Activated CD4-positive, alpha-beta memory T cell treated with anti-CD3 and anti-CD28 coated beads, Interleukin-2, amount 10 ng/mL, durations not matched to agents 7 days and 5 days (primary cell): Measurements from ENCODE around the gene PGLYRP2. TPM values are rescaled to one million over a fixed set of nuclear protein-coding genes. Genes with fewer than 3 reads are reported as not detected.

Experiments used
- CTCF ChIA-PET: fragments of 350-600 bp; sonication (Branson Sonifier 250); formaldehyde crosslinking; loops from one replicate; lab custom pipeline; 2021; ENCODE audit warnings: antibody characterized with exemption, inconsistent platforms; lab: Charles Lee
- POLR2A ChIA-PET: fragments of 350-600 bp; sonication (Branson Sonifier 250); formaldehyde crosslinking; loops from one replicate; lab custom pipeline; 2021; ENCODE audit warnings: antibody characterized with exemption; lab: Charles Lee
- DNase-seq: peaks from one replicate; pipeline ENCODE4 v3.0.0-alpha.2; 2020
- H3K27ac Mint-ChIP-seq: one replicate; pipeline ENCODE4 v1.8.0; 2021; ENCODE audit warnings: mild to moderate bottlenecking, mixed read lengths
- H3K27me3 Mint-ChIP-seq: one replicate; pipeline ENCODE4 v1.8.0; 2021; ENCODE audit warnings: mixed read lengths
- H3K36me3 Mint-ChIP-seq: one replicate; pipeline ENCODE4 v1.8.0; 2021; ENCODE audit warnings: low read depth, mixed read lengths
- H3K4me1 Mint-ChIP-seq: one replicate; pipeline ENCODE4 v1.8.0; 2021; ENCODE audit warnings: mixed read lengths
- H3K4me3 Mint-ChIP-seq: one replicate; pipeline ENCODE4 v1.8.0; 2021; ENCODE audit warnings: mild to moderate bottlenecking, mixed read lengths
- H3K9me3 Mint-ChIP-seq: one replicate; pipeline ENCODE4 v1.8.0; 2021; ENCODE audit warnings: mixed read lengths
- total RNA-seq, 2 experiments: library from RNA; stranded (reverse); gene quantifications; one replicate each; pipeline ENCODE4 v1.2.3, GENCODE V29; 2021

PGLYRP2 gene
- total RNA-seq, 2 experiments from 2014 or later = 0.08 to 0.10 TPM

DNA sequence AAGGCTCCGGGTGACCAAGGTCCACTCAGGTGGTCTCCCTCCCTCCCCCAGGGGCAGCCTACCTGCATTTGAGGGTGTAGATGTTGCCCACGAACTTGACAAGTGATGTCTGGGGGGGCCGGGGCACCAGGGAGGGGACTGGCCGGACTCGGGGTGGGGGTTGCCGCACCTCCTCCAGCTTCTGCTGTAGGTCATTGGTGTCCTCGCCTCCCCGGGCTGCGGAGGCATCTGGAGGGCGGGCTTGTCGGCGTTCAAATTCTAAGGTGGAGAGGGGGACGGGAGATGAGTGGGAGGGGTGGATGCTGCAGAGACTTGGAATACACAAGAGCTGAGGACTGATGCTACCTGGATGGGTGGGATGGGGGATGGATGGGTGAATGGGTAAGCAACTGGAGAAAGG lies 55.2 kb downstream of the PGLYRP2 start:
- Mint-ChIP-seq H3K4me1 (peaks cover 18% of the 10 kb centered on the region), H3K9me3 (peaks cover 3% of the 10 kb centered on the region), H3K36me3 (peaks cover 55% of the 10 kb centered on the region), H3K4me3 (no peak overlapping the region), H3K27me3 (no peaks in the 10 kb centered on the region), H3K27ac (no peak overlapping the region)
- ChIA-PET CTCF (no interaction called here), POLR2A (no interaction called here)
- DNase-seq = no peak

GRCh38 chr19:15423130-15423529 lies 56.2 kb downstream of the PGLYRP2 start:
- Mint-ChIP-seq H3K4me3 (no peak overlapping the region), H3K27ac (no peak overlapping the region), H3K9me3 (peaks cover 3% of the 10 kb centered on the region), H3K4me1 (peaks cover 19% of the 10 kb centered on the region), H3K27me3 (no peaks in the 10 kb centered on the region), H3K36me3 (peaks cover 51% of the 10 kb centered on the region)
- ChIA-PET POLR2A (no interaction called here), CTCF (interaction anchor here (0.7 kb wide), 1 partner anchor 36 kb away, joined by 6 read pairs; no protein-coding TSS in a partner anchor)
- DNase-seq = no peak

DNA sequence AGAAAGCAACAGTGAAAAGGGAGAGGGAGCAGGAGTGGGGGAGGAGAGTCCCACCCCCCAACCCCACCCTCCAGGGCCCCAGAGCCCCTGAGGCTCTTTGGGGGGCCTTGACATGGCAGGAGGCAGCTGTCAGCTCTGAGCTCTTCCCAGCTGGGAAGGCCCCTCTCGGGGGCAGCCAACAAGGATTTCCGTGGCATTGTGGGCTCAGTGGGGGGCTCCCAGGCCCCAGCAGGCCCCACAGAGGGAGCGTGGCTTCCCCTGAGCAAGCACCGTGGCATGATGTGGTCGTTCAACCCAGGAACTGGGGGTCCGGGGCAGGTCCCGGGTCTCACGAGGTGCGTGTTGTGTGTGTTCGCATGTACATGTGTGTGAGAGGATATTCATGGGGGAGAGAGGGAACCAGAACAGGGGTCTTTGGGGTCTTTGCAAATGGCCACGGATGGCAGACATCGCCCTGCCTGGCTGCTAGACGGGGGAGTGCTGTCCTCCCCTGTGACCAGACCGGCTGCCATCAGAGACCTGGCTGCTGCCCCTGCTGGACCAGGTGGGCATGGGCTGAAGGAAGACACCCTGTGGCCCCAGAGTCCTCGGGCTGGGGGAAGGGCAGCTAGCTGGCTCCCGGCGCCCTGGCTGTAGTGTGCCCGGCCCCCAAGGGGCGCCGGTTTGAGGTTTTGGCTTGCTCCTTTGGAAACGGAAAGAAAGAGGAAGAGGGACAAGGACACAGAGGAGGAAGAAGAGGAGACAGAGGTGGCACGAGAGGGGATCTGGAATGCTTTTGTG lies 56.8 kb downstream of the PGLYRP2 start:
- H3K36me3 Mint-ChIP-seq = peaks cover 48% of the 10 kb centered on the region
- H3K4me3 Mint-ChIP-seq = no peak overlapping the region
- no peak overlapping the region for H3K27ac Mint-ChIP-seq

DNA sequence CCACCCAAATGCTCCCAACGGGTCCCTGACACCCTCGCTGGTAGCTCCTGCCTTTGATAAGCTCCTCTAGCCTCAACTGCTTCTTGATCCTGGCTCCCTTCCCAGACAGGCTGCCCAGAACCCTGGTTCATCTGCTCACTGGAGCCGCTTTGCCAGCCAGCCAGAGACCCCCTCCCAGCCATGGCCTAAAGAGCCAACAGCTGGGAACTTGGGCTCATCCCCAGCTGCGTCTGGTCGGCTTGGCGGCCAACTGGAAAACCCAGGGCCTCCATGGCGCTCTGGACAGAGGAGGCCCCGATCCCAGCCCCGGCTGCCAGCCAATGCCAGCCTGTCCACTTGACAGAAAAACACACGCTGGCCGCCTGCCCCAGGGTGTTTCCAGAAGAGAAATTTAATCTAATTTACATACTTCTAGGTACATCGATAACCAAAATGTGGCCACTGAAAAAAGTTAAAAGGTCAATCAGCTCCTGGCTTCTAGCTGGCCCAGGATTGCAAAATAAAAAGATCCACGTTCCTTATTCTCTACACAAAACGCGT lies 57.5 kb downstream of the PGLYRP2 start:
- Mint-ChIP-seq H3K36me3 (peaks cover 45% of the 10 kb centered on the region), H3K9me3 (peaks cover 3% of the 10 kb centered on the region), H3K27me3 (no peaks in the 10 kb centered on the region), H3K27ac (no peak overlapping the region), H3K4me3 (no peak overlapping the region), H3K4me1 (peaks cover 33% of the 10 kb centered on the region)
- CTCF ChIA-PET = interaction anchor here (0.9 to 7.0 kb wide), 4 partner anchors 8 to 131 kb away, joined by 3 to 242 read pairs (median 26); partner anchors contain the start of gene AKAP8
- no peak for DNase-seq
- POLR2A ChIA-PET = interaction anchor here (1.5 to 6.9 kb wide), 6 partner anchors 8 to 131 kb away, joined by 3 to 108 read pairs (median 58); partner anchors contain the start of gene AKAP8

More for the DNA sequence above, 56.8 kb downstream of the PGLYRP2 start:
- peaks cover 3% of the 10 kb centered on the region for H3K9me3 Mint-ChIP-seq
- no peaks in the 10 kb centered on the region for H3K27me3 Mint-ChIP-seq
- H3K4me1 Mint-ChIP-seq = peaks cover 26% of the 10 kb centered on the region
- ChIA-PET CTCF (interaction anchor here (1.4 to 7.0 kb wide), 2 partner anchors 8 to 130 kb away, joined by 4 to 242 read pairs; no protein-coding TSS in a partner anchor), POLR2A (interaction anchor here (1.5 to 6.9 kb wide), 5 partner anchors 11 to 130 kb away, joined by 3 to 108 read pairs (median 67); partner anchors contain the start of gene AKAP8)
- no peak for DNase-seq

DNA sequence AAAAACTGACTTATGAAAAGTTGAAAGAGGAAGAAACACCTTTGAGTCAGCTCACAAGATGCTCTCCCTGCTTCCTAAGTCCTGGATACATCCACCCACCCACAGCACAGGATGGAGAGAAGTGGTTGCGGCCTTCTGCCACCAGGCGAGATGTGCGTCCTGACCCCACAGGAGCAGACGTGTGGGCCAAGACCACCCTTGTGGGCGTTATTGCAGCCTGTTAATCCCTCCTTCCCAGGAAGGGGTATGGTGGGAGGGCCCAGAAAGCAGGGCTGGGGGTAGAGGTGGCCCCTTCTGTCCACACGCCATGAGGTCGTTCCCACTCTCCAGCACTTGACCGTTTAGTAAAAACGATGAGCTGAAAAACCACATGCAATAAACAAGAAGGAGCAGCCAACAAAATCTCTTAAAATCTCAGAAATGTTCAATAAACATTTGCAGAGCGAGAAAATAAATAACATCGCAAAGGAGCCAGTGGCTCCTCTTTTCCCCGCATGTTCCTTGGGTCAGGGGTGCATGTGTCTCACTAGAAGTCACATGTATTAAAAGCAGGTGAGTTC lies 58.1 kb downstream of the PGLYRP2 start:
- Mint-ChIP-seq H3K9me3 (peaks cover 3% of the 10 kb centered on the region), H3K4me3 (no peak overlapping the region), H3K36me3 (peaks cover 45% of the 10 kb centered on the region), H3K27me3 (no peaks in the 10 kb centered on the region), H3K4me1 (peaks cover 35% of the 10 kb centered on the region), H3K27ac (no peak overlapping the region)
- CTCF ChIA-PET = interaction anchor here (0.7 to 7.0 kb wide), 6 partner anchors 9 to 132 kb away, joined by 3 to 242 read pairs (median 10); partner anchors contain the start of gene AKAP8
- POLR2A ChIA-PET = interaction anchor here (1.5 to 6.9 kb wide), 8 partner anchors 9 to 131 kb away, joined by 3 to 108 read pairs (median 34); partner anchors contain the start of genes AKAP8 and WIZ
- DNase-seq = no peak

- peaks cover 40% of the 10 kb centered on the region for H3K36me3 Mint-ChIP-seq
- H3K27me3 Mint-ChIP-seq = no peaks in the 10 kb centered on the region
- POLR2A ChIA-PET = interaction anchor here (0.5 to 6.9 kb wide), 31 partner anchors 10 to 417 kb away, joined by 3 to 108 read pairs (median 5); partner anchors contain the start of genes AKAP8, BRD4, RASAL3 and WIZ
- no peak for DNase-seq
- peak overlapping the region; percentile 37 for H3K27ac Mint-ChIP-seq
- peaks cover 40% of the 10 kb centered on the region for H3K4me1 Mint-ChIP-seq
- H3K4me3 Mint-ChIP-seq = peak overlapping the region; percentile 97
- H3K9me3 Mint-ChIP-seq = peaks cover 3% of the 10 kb centered on the region
- CTCF ChIA-PET = interaction anchor here (0.5 to 7.0 kb wide), 37 partner anchors 11 to 903 kb away, joined by 3 to 242 read pairs (median 4); partner anchors contain the start of genes AKAP8, BRD4, PGLYRP2 and RASAL3
Observed at GRCh38 chr19:15419413-15420025, 59.8 kb downstream of the PGLYRP2 start.

Other genes starting within 250 kb of the PGLYRP2 start
- gene EPHX3, start 247.1 kb downstream of the PGLYRP2 start, total RNA-seq = under 1 TPM in 1 of 2 experiments, not detected in 1; 0.20 TPM
- 100 to 1,000 TPM; 103 to 110 TPM for gene BRD4, start 147.0 kb downstream of the PGLYRP2 start, total RNA-seq
- gene AKAP8, start 99.7 kb downstream of the PGLYRP2 start, total RNA-seq = 10 to 100 TPM; 43.8 to 45.9 TPM
- gene AKAP8L, start 60.5 kb downstream of the PGLYRP2 start, total RNA-seq = 10 to 100 TPM; 96.3 to 98.2 TPM
- 10 to 100 TPM; 25.3 to 25.4 TPM for gene WIZ, start 29.5 kb downstream of the PGLYRP2 start, total RNA-seq
- gene RASAL3, start 15.0 kb downstream of the PGLYRP2 start, total RNA-seq = 100 to 1,000 TPM; 174 to 179 TPM
- 1 to 10 TPM; 1.4 TPM for gene CYP4F22, start 29.0 kb upstream of the PGLYRP2 start, total RNA-seq
- not detected for gene CYP4F8, start 135.7 kb upstream of the PGLYRP2 start, total RNA-seq
- under 1 TPM in 1 of 2 experiments, not detected in 1; 0.15 TPM for gene CYP4F3, start 161.4 kb upstream of the PGLYRP2 start, total RNA-seq
- not detected for gene CYP4F12, start 193.6 kb upstream of the PGLYRP2 start, total RNA-seq
- not detected for gene OR10H2, start 248.5 kb upstream of the PGLYRP2 start, total RNA-seq